Heart left ventricle (tissue), 16 donors: ENCODE results near the gene AGAP2. TPM values are rescaled to one million over a fixed set of nuclear protein-coding genes. Genes with fewer than 3 reads are reported as not detected.

Source experiments
- ATAC-seq, 4 donors: fragments of 200-7000 bp; cut with Tn5 transposase; one replicate each; pipeline ENCODE4 v1.9.1; 2020 to 2022; ENCODE audit warnings: moderate library complexity in 4 of 4, mild to moderate bottlenecking in 3 of 4, moderate number of reproducible peaks in 1 of 4
- DNase-seq, 5 donors: peaks; one replicate each; pipeline ENCODE4 v3.0.0-alpha.2; 2020
- H3K27ac ChIP-seq, 12 donors: fragments of 200-600 bp; sonication (generic) in 4 of 12; one replicate each; pipeline versions ENCODE4 v1.5.0 to v1.8.0; 2016 to 2022; ENCODE audit warnings: mild to moderate bottlenecking in 2 of 12
- H3K27me3 ChIP-seq, 9 donors: fragments of 200-600 bp; sonication (generic) in 2 of 9; one replicate each; pipeline versions ENCODE4 v1.5.1 to v1.8.0; 2016 to 2022; ENCODE audit warnings: mild to moderate bottlenecking in 3 of 9
- H3K36me3 ChIP-seq, 9 donors: fragments of 200-600 bp; sonication (generic) in 2 of 9; one replicate each; pipeline versions ENCODE4 v1.5.0 to v1.8.0; 2018 to 2022; ENCODE audit warnings: mild to moderate bottlenecking in 2 of 9
- H3K4me1 ChIP-seq, 12 donors: fragments of 200-600 bp; sonication (generic) in 4 of 12; one replicate each; pipeline versions ENCODE4 v1.5.0 to v1.8.0; 2016 to 2022; ENCODE audit warnings: mild to moderate bottlenecking in 3 of 12
- H3K4me3 ChIP-seq, 12 donors: fragments of 200-600 bp; sonication (generic) in 4 of 12; one replicate each; pipeline versions ENCODE4 v1.5.0 to v1.8.0; 2017 to 2022; ENCODE audit warnings: mild to moderate bottlenecking in 9 of 12, moderate library complexity in 4 of 12
- H3K9me3 ChIP-seq, 12 donors: fragments of 200-600 bp; sonication (generic) in 4 of 12; one replicate each; pipeline versions ENCODE4 v1.5.0 to v1.8.0; 2016 to 2022; ENCODE audit warnings: mild to moderate bottlenecking in 1 of 12
- CTCF ChIP-seq, 12 donors: fragments of 200-600 bp; sonication (generic) in 4 of 12; IDR thresholded peaks; one replicate each; pipeline versions ENCODE4 v1.5.0 to v1.8.0; 2018 to 2022; ENCODE audit warnings: antibody characterized with exemption in 12 of 12, mild to moderate bottlenecking in 5 of 12
- POLR2A ChIP-seq, 2 donors: fragments of 450-650 bp; IDR thresholded peaks; one replicate each; pipeline ENCODE4 v1.6.1; 2017; ENCODE audit warnings: antibody characterized with exemption in 2 of 2, mild to moderate bottlenecking in 2 of 2, moderate library complexity in 2 of 2
- WGBS, 4 donors: extraction: QIAGEN DNeasy Blood & Tissue Kit in 2 of 4; methylation state at CpG; one replicate each; pipeline versions ENCODE4 v1.1.5 to v1.1.7; 2013 to 2018; 5-methylcytosine and 5-hydroxymethylcytosine counted together
- intact Hi-C, 10 donors: fragments of 100-400 bp; cut with DNase I; formaldehyde crosslinking; loops; one replicate each; pipeline versions ENCODE4 v1.11.1 to v1.14.2; 2022
- polyA plus RNA-seq, 2 donors: library from polyadenylated mRNA; stranded (reverse); fragments of 200-250 nt; gene quantifications; one replicate each; pipeline ENCODE4 v1.2.3, GENCODE V29; 2013
- total RNA-seq, 9 donors: library from RNA; depleted of rRNA in 2 of 9; stranded (reverse); fragments of >200 nt in 2 of 9; fragmentation: NEBNext Ultra II Directional in 3 of 9; extraction: Animal tissue kit (Norgen Biotek cat#: 25700) in 3 of 9; gene quantifications; one replicate each; pipeline versions ENCODE4 v1.1.0 to v1.2.4, GENCODE V29; 2016 to 2023
- donor health status: ischemic (EF 13 %, LVEDD 7.1; RV severe dilation, severe dysfunction).
- donor health status: healthy with polysubstance abuse.
- donor health status: DM: no; HTN: yes; CAD: no.
- donor health status: DM: no; HTN: no; CAD: no.
- donor health status: ischemic (EF 25% LVEDD 6.9; RV normal size, moderate dysfunction).
- donor health status: ischemic (EF 25% LVEDD 5.7; RV mildly dilated, moderate dysfunction).
- donor health status: healthy.
- donor health status: DM: yes; HTN: yes; CAD: no.
- donor health status: ischemic (EF 35%, LVEDD 5.7; RV mildly dilated, moderate dysfunction).
- donor health status: nonischemic (EF 11% LVEDD 7.7; RV severe dilation, severe dysfunction).
- donor health status: DM: yes; HTN: yes; CAD: no.
- donor health status: PGD.
- donor health status: ischemic (EF 29% LVEDD 5.4; RV normal size, mild dysfunction).
- donor health status: nonischemic (EF 23%, LVEDD 6.1; RV moderate dilation, normal function).

The AGAP2 gene
- total and polyA plus RNA-seq, 11 donors: 3.9 to 12.0 (median 5.5) TPM

GRCh38 chr12:57739914-57740538, 1.5 kb upstream of the AGAP2 start:
- ATAC-seq (no peak), DNase-seq (no peak)
- intact Hi-C loops: loop anchor here in 3 of 10 donors (10.0 kb wide), 2 partner anchors 105 to 155 kb away; partner anchors contain the start of gene B4GALNT1 (in 1 of the 3)
- Histone ChIP-seq H3K36me3 (no peaks in the 10 kb centered on the region), H3K27ac (peak overlapping the region in 9 of 12 donors; percentile 15 to 77 (median 52)), H3K4me3 (peak overlapping the region in 5 of 12 donors; percentile 24 to 63 (median 52)), H3K27me3 (peaks cover 25 to 64% (median 36%) of the 10 kb centered on the region in 9 donors), H3K9me3 (no peaks in the 10 kb centered on the region), H3K4me1 (peaks cover 5 to 75% (median 33%) of the 10 kb centered on the region in 12 donors)
- TF ChIP-seq CTCF (IDR thresholded peaks at IDR 0.05) (no peak), POLR2A (IDR thresholded peaks at IDR 0.05) (no peak)
- 36 to 49% (median 49%) methylated on average over 2 to 10 of the region's 10 CpGs for WGBS, 4 donors

DNA sequence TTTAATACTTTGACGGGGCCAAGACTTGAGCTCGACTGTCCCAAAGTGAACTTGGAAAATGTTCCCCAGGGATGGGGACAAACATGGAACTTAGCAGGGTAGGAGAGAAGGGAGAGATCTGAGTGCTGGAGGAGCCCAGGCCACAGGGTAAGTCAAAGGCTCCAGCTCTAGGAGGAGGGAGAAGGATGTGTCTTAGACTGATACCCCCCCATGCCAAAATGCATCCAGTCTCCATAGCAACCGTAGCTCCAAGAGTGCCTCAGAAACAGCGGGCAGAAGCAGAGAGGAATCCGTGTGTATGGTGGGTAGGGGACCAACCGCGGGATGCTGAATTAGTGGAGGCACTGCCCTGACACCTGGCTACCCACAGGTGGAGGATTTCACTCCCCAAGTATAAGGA, 845 bp upstream of the AGAP2 start:
- peaks cover 5 to 74% (median 33%) of the 10 kb centered on the region in 12 donors for H3K4me1 ChIP-seq
- TF ChIP-seq CTCF (IDR thresholded peaks at IDR 0.05) (no peak), POLR2A (IDR thresholded peaks at IDR 0.05) (no peak)
- DNase-seq (peak in 1 of 5 donors; percentile 9), ATAC-seq (no peak)
- H3K27me3 ChIP-seq: peaks cover 25 to 70% (median 36%) of the 10 kb centered on the region in 9 donors
- intact Hi-C loops: loop anchor here in 3 of 10 donors (10.0 kb wide), 2 partner anchors 105 to 155 kb away; partner anchors contain the start of gene B4GALNT1 (in 1 of the 3)
- no peaks in the 10 kb centered on the region for H3K9me3 ChIP-seq
- H3K4me3 ChIP-seq: peak overlapping the region in 7 of 12 donors; percentile 24 to 58 (median 52)
- H3K36me3 ChIP-seq: peaks cover 0 to 5% (median 0%) of the 10 kb centered on the region in 9 donors
- WGBS, 4 donors: 19 to 32% (median 23%) methylated on average over 7 of the region's 7 CpGs
- H3K27ac ChIP-seq: peak overlapping the region in 8 of 12 donors; percentile 15 to 77 (median 48)

DNA sequence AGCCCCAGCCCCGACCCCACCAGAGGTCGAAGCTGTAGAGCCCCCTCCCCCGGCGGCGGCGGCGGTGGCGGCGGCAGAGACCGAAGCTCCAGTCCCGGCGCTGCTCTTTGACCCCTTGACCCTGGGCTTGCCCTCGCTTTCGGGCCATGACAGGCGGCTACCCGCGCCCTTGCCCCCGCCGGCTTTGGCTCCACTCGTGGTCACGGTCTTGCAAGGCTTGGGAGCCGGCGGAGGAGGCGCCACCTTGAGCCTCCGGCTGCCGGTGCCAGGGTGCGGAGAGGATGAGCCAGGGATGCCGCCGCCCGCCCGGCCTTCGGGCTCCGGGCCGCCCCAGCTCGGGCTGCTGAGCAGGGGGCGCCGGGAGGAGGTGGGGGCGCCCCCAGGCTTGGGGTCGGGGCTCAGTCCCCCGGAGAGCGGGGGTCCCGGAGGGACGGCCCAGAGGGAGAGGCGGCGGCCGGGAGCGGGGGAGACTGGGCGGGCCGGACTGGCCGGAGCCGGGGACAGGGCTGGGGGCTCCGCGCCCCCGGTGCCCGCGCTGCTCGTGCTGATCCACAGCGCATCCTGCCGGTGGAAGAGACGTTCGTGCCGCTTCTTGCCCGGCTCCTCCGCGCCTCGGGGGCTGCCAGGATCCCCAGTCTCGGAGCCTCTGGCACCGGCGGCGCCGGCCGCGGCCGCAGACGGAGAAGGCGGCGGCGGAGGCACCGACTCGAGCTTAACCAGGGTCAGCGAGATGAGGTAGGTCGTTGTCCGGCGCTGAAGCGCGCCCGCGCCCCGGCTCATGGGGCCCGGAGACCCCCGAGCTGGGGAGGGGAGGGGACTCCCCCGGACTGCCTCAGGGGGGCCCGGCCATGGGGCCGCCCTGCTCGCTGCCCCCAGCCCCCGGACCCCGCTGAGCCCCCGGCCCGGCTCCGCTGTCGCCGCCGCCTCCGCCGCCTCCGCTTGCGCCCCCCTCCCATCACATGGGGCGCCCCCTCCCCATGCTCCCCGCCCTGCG, 778 bp downstream of the AGAP2 start:
- intact Hi-C loops: loop anchor here in 3 of 10 donors (10.0 kb wide), 2 partner anchors 103 to 153 kb away; partner anchors contain the start of gene B4GALNT1 (in 1 of the 3)
- WGBS, 4 donors: 3 to 16% (median 9%) methylated on average over 31 to 110 of the region's 110 CpGs
- DNase-seq (peak in 1 of 5 donors; percentile 21), ATAC-seq (peak in 2 of 4 donors; percentile 1 to 4)
- peaks cover 25 to 78% (median 39%) of the 10 kb centered on the region in 9 donors for H3K27me3 ChIP-seq
- peak in 5 of 12 donors; percentile 21 to 49 (median 29) for TF ChIP-seq CTCF (IDR thresholded peaks at IDR 0.05)
- TF ChIP-seq POLR2A (IDR thresholded peaks at IDR 0.05): no peak
- H3K4me3 ChIP-seq: peak overlapping the region; percentile 34 to 58 (median 51)
- peaks cover 0 to 21% (median 0%) of the 10 kb centered on the region in 9 donors for H3K36me3 ChIP-seq
- H3K4me1 ChIP-seq: peaks cover 5 to 65% (median 31%) of the 10 kb centered on the region in 12 donors
- peak overlapping the region in 10 of 12 donors; percentile 2 to 77 (median 56) for H3K27ac ChIP-seq
- H3K9me3 ChIP-seq: no peaks in the 10 kb centered on the region
